WTC11 (cell line): Measurements from ENCODE around the gene ABCC4. TPM values are rescaled to one million over a fixed set of nuclear protein-coding genes. Genes with fewer than 3 reads are reported as not detected.

Source experiments
- ATAC-seq: fragments of 200-7000 bp; cut with Tn5 transposase; 2 replicates; pipeline ENCODE4 v1.10.0; 2021; ENCODE audit warnings: mild to moderate bottlenecking, moderate library complexity
- CTCF ChIA-PET: fragments of 300-600 bp; sonication (Branson Sonifier 250); formaldehyde crosslinking; loops from one replicate; lab custom pipeline; 2021; ENCODE audit warnings: antibody characterized with exemption; lab: Charles Lee
- POLR2A ChIA-PET: fragments of 350-600 bp; sonication (Branson Sonifier 250); formaldehyde crosslinking; loops from one replicate; lab custom pipeline; 2021; ENCODE audit warnings: antibody characterized with exemption; lab: Charles Lee
- DNase-seq: peaks from one replicate; pipeline ENCODE4 v3.0.0; 2021; ENCODE audit warnings: low spot score
- H3K27ac Mint-ChIP-seq: 2 replicates; pipeline ENCODE4 v1.8.0; 2021; ENCODE audit warnings: mixed read lengths
- H3K27me3 Mint-ChIP-seq: 2 replicates; pipeline ENCODE4 v1.8.0; 2021; ENCODE audit warnings: low read depth, mild to moderate bottlenecking, moderate library complexity, mixed read lengths
- H3K36me3 Mint-ChIP-seq: 2 replicates; pipeline ENCODE4 v1.8.0; 2021; ENCODE audit warnings: mixed read lengths
- H3K4me1 Mint-ChIP-seq: 2 replicates; pipeline ENCODE4 v1.8.0; 2022; ENCODE audit warnings: mixed read lengths
- H3K4me3 Mint-ChIP-seq: 2 replicates; pipeline ENCODE4 v1.8.0; 2021; ENCODE audit warnings: mild to moderate bottlenecking, moderate library complexity, mixed read lengths
- H3K9me3 Mint-ChIP-seq: 2 replicates; pipeline ENCODE4 v1.8.0; 2021; ENCODE audit warnings: mixed read lengths
- AR ChIP-seq: fragments of 250-450 bp; sonication (Bioruptor Pico); IDR thresholded peaks from 2 replicates; pipeline ENCODE4 v1.9.0; 2021; ENCODE audit warnings: mild to moderate bottlenecking
- EMX1 ChIP-seq: fragments of 250-450 bp; sonication (Bioruptor Pico); IDR thresholded peaks from 2 replicates; pipeline ENCODE4 v1.8.0; 2021; ENCODE audit warnings: mild to moderate bottlenecking
- ESRRA ChIP-seq: sonication (generic); formaldehyde crosslinking; IDR thresholded peaks from 2 replicates; pipeline ENCODE4 v1.8.1; 2022; ENCODE audit warnings: mild to moderate bottlenecking, missing genetic modification reagents, borderline replicate concordance
- ETV6 ChIP-seq: sonication (generic); formaldehyde crosslinking; IDR thresholded peaks from 2 replicates; pipeline ENCODE4 v1.8.1; 2022; ENCODE audit warnings: mild to moderate bottlenecking, missing genetic modification reagents
- GABPB1 ChIP-seq: sonication (generic); formaldehyde crosslinking; IDR thresholded peaks from 2 replicates; pipeline ENCODE4 v1.8.1; 2023; ENCODE audit warnings: mild to moderate bottlenecking, missing genetic modification reagents
- JAZF1 ChIP-seq: fragments of 250-450 bp; sonication (Bioruptor Pico); IDR thresholded peaks from 2 replicates; pipeline ENCODE4 v1.9.0; 2021; ENCODE audit warnings: moderate library complexity, mild to moderate bottlenecking, inconsistent platforms
- NFATC4 ChIP-seq: fragments of 250-450 bp; sonication (Bioruptor Pico); IDR thresholded peaks from 2 replicates; pipeline ENCODE4 v1.9.0; 2021; ENCODE audit warnings: mild to moderate bottlenecking
- PREB ChIP-seq: sonication (generic); formaldehyde crosslinking; IDR thresholded peaks from 2 replicates; pipeline ENCODE4 v1.8.1; 2022; ENCODE audit warnings: mild to moderate bottlenecking, missing genetic modification reagents, moderate library complexity, borderline replicate concordance
- SP1 ChIP-seq: sonication (generic); formaldehyde crosslinking; conservative IDR thresholded peaks from 2 replicates; pipeline ENCODE4 v1.8.1; 2022; ENCODE audit warnings: missing genetic modification reagents
- TEAD4 ChIP-seq: sonication (generic); formaldehyde crosslinking; IDR thresholded peaks from 2 replicates; pipeline ENCODE4 v1.8.0; 2022; ENCODE audit warnings: mild to moderate bottlenecking, missing genetic modification reagents
- ZBTB21 ChIP-seq: sonication (generic); formaldehyde crosslinking; IDR thresholded peaks from 2 replicates; pipeline ENCODE4 v1.8.1; 2023; ENCODE audit warnings: mild to moderate bottlenecking, missing genetic modification reagents, borderline replicate concordance
- ZBTB43 ChIP-seq: sonication (generic); formaldehyde crosslinking; IDR thresholded peaks from 2 replicates; pipeline ENCODE4 v1.8.1; 2023; ENCODE audit warnings: mild to moderate bottlenecking, missing genetic modification reagents
- ZMAT4 ChIP-seq: fragments of 250-450 bp; sonication (Bioruptor Pico); IDR thresholded peaks from 2 replicates; pipeline ENCODE4 v1.9.0; 2021; ENCODE audit warnings: mild to moderate bottlenecking
- ZNF416 ChIP-seq: fragments of 250-450 bp; sonication (Bioruptor Pico); IDR thresholded peaks from 2 replicates; pipeline ENCODE4 v1.9.0; 2021; ENCODE audit warnings: mild to moderate bottlenecking, inconsistent platforms
- ZNF671 ChIP-seq: fragments of 250-450 bp; sonication (Bioruptor Pico); IDR thresholded peaks from 2 replicates; pipeline ENCODE4 v1.8.0; 2021; ENCODE audit warnings: mild to moderate bottlenecking
- total RNA-seq: library from RNA; stranded (reverse); gene quantifications from 3 replicates; pipeline ENCODE4 v1.2.3, GENCODE V29; 2021
- TF ChIP-seq, protein P1 (sequence below): fragments of 200-600 bp; IDR thresholded peaks from 2 replicates; pipeline ENCODE4 v1.8.0; 2022; ENCODE audit warnings: antibody characterized with exemption
- TF ChIP-seq, protein P2 (sequence below): fragments of 250-450 bp; sonication (Bioruptor Pico); IDR thresholded peaks from 2 replicates; pipeline ENCODE4 v1.9.0; 2021; ENCODE audit warnings: mild to moderate bottlenecking, borderline replicate concordance
- TF ChIP-seq, protein P3 (sequence below): sonication (generic); formaldehyde crosslinking; IDR thresholded peaks from 2 replicates; pipeline ENCODE4 v1.8.1; 2023; ENCODE audit warnings: mild to moderate bottlenecking, missing genetic modification reagents, borderline replicate concordance
- TF ChIP-seq, protein P4 (sequence below): sonication (generic); formaldehyde crosslinking; IDR thresholded peaks from 2 replicates; pipeline ENCODE4 v1.8.0; 2023; ENCODE audit warnings: missing genetic modification reagents

ABCC4 gene
- total RNA-seq, 1 experiment from 2014 or later = 7.2 TPM

DNA sequence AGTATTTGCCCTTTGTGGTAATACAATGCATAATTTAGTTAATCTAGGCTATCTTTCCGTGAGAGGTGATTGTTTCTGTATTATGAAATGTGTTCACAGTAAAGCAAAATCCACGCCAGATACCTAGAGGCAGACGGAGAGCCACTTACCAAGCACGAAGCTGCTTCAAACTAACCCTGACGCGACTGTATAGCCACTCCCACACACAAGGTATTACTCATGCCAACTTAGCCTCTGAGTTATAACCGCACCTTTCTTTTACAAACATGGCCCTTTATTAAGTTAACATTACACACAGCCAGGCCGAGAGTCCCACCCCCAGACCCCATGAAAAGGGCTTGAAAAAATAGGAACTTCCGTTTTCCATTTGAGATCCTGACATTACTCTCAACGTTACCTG, 185.7 kb downstream of the ABCC4 start (continued):
- TF ChIP-seq PREB (CRISPR knock-in tag) (no peak), ETV6 (no peak), ZBTB21 (CRISPR knock-in tag) (no peak), ZMAT4 (no peak), ZBTB43 (CRISPR knock-in tag) (no peak), ZNF671 (CRISPR knock-in tag) (no peak), ESRRA (CRISPR knock-in tag) (no peak), ZNF416 (CRISPR knock-in tag) (no peak), TEAD4 (CRISPR knock-in tag) (no peak)
- TF ChIP-seq, protein P1, sequence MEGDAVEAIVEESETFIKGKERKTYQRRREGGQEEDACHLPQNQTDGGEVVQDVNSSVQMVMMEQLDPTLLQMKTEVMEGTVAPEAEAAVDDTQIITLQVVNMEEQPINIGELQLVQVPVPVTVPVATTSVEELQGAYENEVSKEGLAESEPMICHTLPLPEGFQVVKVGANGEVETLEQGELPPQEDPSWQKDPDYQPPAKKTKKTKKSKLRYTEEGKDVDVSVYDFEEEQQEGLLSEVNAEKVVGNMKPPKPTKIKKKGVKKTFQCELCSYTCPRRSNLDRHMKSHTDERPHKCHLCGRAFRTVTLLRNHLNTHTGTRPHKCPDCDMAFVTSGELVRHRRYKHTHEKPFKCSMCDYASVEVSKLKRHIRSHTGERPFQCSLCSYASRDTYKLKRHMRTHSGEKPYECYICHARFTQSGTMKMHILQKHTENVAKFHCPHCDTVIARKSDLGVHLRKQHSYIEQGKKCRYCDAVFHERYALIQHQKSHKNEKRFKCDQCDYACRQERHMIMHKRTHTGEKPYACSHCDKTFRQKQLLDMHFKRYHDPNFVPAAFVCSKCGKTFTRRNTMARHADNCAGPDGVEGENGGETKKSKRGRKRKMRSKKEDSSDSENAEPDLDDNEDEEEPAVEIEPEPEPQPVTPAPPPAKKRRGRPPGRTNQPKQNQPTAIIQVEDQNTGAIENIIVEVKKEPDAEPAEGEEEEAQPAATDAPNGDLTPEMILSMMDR = no peak
- TF ChIP-seq, protein P2, sequence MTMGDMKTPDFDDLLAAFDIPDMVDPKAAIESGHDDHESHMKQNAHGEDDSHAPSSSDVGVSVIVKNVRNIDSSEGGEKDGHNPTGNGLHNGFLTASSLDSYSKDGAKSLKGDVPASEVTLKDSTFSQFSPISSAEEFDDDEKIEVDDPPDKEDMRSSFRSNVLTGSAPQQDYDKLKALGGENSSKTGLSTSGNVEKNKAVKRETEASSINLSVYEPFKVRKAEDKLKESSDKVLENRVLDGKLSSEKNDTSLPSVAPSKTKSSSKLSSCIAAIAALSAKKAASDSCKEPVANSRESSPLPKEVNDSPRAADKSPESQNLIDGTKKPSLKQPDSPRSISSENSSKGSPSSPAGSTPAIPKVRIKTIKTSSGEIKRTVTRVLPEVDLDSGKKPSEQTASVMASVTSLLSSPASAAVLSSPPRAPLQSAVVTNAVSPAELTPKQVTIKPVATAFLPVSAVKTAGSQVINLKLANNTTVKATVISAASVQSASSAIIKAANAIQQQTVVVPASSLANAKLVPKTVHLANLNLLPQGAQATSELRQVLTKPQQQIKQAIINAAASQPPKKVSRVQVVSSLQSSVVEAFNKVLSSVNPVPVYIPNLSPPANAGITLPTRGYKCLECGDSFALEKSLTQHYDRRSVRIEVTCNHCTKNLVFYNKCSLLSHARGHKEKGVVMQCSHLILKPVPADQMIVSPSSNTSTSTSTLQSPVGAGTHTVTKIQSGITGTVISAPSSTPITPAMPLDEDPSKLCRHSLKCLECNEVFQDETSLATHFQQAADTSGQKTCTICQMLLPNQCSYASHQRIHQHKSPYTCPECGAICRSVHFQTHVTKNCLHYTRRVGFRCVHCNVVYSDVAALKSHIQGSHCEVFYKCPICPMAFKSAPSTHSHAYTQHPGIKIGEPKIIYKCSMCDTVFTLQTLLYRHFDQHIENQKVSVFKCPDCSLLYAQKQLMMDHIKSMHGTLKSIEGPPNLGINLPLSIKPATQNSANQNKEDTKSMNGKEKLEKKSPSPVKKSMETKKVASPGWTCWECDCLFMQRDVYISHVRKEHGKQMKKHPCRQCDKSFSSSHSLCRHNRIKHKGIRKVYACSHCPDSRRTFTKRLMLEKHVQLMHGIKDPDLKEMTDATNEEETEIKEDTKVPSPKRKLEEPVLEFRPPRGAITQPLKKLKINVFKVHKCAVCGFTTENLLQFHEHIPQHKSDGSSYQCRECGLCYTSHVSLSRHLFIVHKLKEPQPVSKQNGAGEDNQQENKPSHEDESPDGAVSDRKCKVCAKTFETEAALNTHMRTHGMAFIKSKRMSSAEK (CRISPR knock-in tag) = no peak

GRCh38 chr13:95113601-95114000, 187.7 kb downstream of the ABCC4 start:
- Mint-ChIP-seq H3K4me3 (no peak overlapping the region), H3K4me1 (peaks cover 29% of the 10 kb centered on the region), H3K27ac (no peak overlapping the region), H3K27me3 (no peaks in the 10 kb centered on the region), H3K36me3 (peaks cover 5% of the 10 kb centered on the region), H3K9me3 (peaks cover 4% of the 10 kb centered on the region)
- POLR2A ChIA-PET = no interaction called here
- DNase-seq = no peak
- no peak for ATAC-seq
- CTCF ChIA-PET = no interaction called here
- no peak for TF ChIP-seq ZNF671 (CRISPR knock-in tag)
- no peak for TF ChIP-seq ETV6
- TF ChIP-seq GABPB1 (CRISPR knock-in tag) = no peak
- TF ChIP-seq AR (CRISPR knock-in tag) = no peak
- TF ChIP-seq, protein P3, sequence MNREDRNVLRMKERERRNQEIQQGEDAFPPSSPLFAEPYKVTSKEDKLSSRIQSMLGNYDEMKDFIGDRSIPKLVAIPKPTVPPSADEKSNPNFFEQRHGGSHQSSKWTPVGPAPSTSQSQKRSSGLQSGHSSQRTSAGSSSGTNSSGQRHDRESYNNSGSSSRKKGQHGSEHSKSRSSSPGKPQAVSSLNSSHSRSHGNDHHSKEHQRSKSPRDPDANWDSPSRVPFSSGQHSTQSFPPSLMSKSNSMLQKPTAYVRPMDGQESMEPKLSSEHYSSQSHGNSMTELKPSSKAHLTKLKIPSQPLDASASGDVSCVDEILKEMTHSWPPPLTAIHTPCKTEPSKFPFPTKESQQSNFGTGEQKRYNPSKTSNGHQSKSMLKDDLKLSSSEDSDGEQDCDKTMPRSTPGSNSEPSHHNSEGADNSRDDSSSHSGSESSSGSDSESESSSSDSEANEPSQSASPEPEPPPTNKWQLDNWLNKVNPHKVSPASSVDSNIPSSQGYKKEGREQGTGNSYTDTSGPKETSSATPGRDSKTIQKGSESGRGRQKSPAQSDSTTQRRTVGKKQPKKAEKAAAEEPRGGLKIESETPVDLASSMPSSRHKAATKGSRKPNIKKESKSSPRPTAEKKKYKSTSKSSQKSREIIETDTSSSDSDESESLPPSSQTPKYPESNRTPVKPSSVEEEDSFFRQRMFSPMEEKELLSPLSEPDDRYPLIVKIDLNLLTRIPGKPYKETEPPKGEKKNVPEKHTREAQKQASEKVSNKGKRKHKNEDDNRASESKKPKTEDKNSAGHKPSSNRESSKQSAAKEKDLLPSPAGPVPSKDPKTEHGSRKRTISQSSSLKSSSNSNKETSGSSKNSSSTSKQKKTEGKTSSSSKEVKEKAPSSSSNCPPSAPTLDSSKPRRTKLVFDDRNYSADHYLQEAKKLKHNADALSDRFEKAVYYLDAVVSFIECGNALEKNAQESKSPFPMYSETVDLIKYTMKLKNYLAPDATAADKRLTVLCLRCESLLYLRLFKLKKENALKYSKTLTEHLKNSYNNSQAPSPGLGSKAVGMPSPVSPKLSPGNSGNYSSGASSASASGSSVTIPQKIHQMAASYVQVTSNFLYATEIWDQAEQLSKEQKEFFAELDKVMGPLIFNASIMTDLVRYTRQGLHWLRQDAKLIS = no peak
- TF ChIP-seq, protein P4, sequence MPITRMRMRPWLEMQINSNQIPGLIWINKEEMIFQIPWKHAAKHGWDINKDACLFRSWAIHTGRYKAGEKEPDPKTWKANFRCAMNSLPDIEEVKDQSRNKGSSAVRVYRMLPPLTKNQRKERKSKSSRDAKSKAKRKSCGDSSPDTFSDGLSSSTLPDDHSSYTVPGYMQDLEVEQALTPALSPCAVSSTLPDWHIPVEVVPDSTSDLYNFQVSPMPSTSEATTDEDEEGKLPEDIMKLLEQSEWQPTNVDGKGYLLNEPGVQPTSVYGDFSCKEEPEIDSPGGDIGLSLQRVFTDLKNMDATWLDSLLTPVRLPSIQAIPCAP (CRISPR knock-in tag) = no peak
- no peak for TF ChIP-seq TEAD4 (CRISPR knock-in tag)
- TF ChIP-seq NFATC4 (CRISPR knock-in tag) = no peak
- TF ChIP-seq SP1 = no peak
- TF ChIP-seq JAZF1 (CRISPR knock-in tag) = no peak
- TF ChIP-seq EMX1 (CRISPR knock-in tag) = no peak
- TF ChIP-seq ZMAT4 = no peak
